Esophagus squamous epithelium (tissue), 5 donors: ENCODE data around the gene TCOF1. TPM values are rescaled to one million over a fixed set of nuclear protein-coding genes. Genes with fewer than 3 reads are reported as not detected.

Experiments
- DNase-seq: peaks from one replicate; lab custom pipeline; 2025; lab: John Stamatoyannopoulos, UW
- H3K27ac ChIP-seq, 4 donors: fragments of 200-600 bp; sonication (generic); one replicate each; pipeline ENCODE4 v1.5.1; 2016 to 2019; ENCODE audit warnings: mild to moderate bottlenecking in 1 of 4
- H3K27me3 ChIP-seq, 4 donors: fragments of 200-600 bp; sonication (generic); 1 replicate in 3 of 4; 2 replicates in 1 of 4; pipeline versions ENCODE4 v1.5.1 to v1.6.0; 2017 to 2021; ENCODE audit warnings: antibody characterized with exemption in 1 of 4
- H3K36me3 ChIP-seq, 3 donors: fragments of 200-600 bp; sonication (generic); one replicate each; pipeline ENCODE4 v1.5.1; 2016 to 2019
- H3K4me1 ChIP-seq, 3 donors: fragments of 200-600 bp; sonication (generic); one replicate each; pipeline ENCODE4 v1.5.1; 2017 to 2019
- H3K4me3 ChIP-seq, 4 donors: fragments of 200-600 bp; sonication (generic); 1 replicate in 3 of 4; 2 replicates in 1 of 4; pipeline ENCODE4 v1.5.1; 2016 to 2019; ENCODE audit warnings: mild to moderate bottlenecking in 2 of 4, moderate library complexity in 1 of 4
- H3K9me3 ChIP-seq, 3 donors: fragments of 200-600 bp; sonication (generic); one replicate each; pipeline ENCODE4 v1.5.1; 2016 to 2019
- CTCF ChIP-seq, 6 experiments: fragments of 450-650 bp in 4 of 6; fragments of 200-600 bp in 2 of 6; sonication (generic) in 2 of 6; IDR thresholded peaks; one replicate each; pipeline ENCODE4 v1.5.1; 2016 to 2019; ENCODE audit warnings: antibody characterized with exemption in 6 of 6, mild to moderate bottlenecking in 4 of 6, moderate library complexity in 4 of 6
- POLR2A ChIP-seq, 4 donors: fragments of 450-650 bp; IDR thresholded peaks; one replicate each; pipeline ENCODE4 v1.6.1; 2017; ENCODE audit warnings: antibody characterized with exemption in 4 of 4, mild to moderate bottlenecking in 4 of 4, moderate library complexity in 3 of 4
- WGBS, 2 donors: methylation state at CpG; one replicate each; pipeline ENCODE4 v1.1.5; 2018; 5-methylcytosine and 5-hydroxymethylcytosine counted together
- intact Hi-C: fragments of 100-400 bp; cut with DNase I; formaldehyde crosslinking; loops from one replicate; pipeline ENCODE4 v1.15.0; 2022
- total RNA-seq, 4 donors: library from RNA; depleted of rRNA; stranded (reverse); fragments of >200 nt; gene quantifications; one replicate each; pipeline ENCODE4 v1.1.0, GENCODE V29; 2016
- donor health status: DM: yes; HTN: yes; CAD: no.

TCOF1 gene
- total RNA-seq, 4 donors from 2014 or later, result 18.2 to 41.4 (median 24.8) TPM

- Histone ChIP-seq H3K4me3 (no peak overlapping the region), H3K9me3 (no peaks in the 10 kb centered on the region), H3K27me3 (no peaks in the 10 kb centered on the region), H3K4me1 (peaks cover 0 to under 1% (median 0%) of the 10 kb centered on the region in 3 donors), H3K36me3 (peaks cover 24 to 100% (median 27%) of the 10 kb centered on the region in 3 donors), H3K27ac (no peak overlapping the region)
- WGBS, 2 donors, result 66% methylated on average over 3 of the region's 3 CpGs; no CpG with 5 or more reads in 1 of the 2 donors
- TF ChIP-seq CTCF (IDR thresholded peaks at IDR 0.05) (no peak), POLR2A (IDR thresholded peaks at IDR 0.05) (no peak)
- intact Hi-C loops, result no loop called here
- DNase-seq, result no peak
These were observed 43.5 kb downstream of the TCOF1 start for GRCh38 chr5:150401076-150401375.

- Histone ChIP-seq H3K27ac (no peak overlapping the region), H3K4me1 (peaks cover 0 to 3% (median 0%) of the 10 kb centered on the region in 3 donors), H3K36me3 (peaks cover 19 to 100% (median 32%) of the 10 kb centered on the region in 3 donors), H3K9me3 (no peaks in the 10 kb centered on the region), H3K27me3 (no peaks in the 10 kb centered on the region), H3K4me3 (no peak overlapping the region)
- intact Hi-C loops, result no loop called here
- no peak for TF ChIP-seq POLR2A (IDR thresholded peaks at IDR 0.05)
- no peak for TF ChIP-seq CTCF (IDR thresholded peaks at IDR 0.05)
- DNase-seq, result no peak
- 71 to 85% methylated on average over 6 to 11 of the region's 11 CpGs for WGBS, 2 donors
These were observed 44.1 kb downstream of the TCOF1 start for GRCh38 chr5:150401376-150402228.

- H3K4me1 ChIP-seq, result peaks cover 0 to 9% (median 2%) of the 10 kb centered on the region in 3 donors
- no peak for TF ChIP-seq POLR2A (IDR thresholded peaks at IDR 0.05)
- TF ChIP-seq CTCF (IDR thresholded peaks at IDR 0.05), result no peak
- peaks cover 18 to 99% (median 32%) of the 10 kb centered on the region in 3 donors for H3K36me3 ChIP-seq
- intact Hi-C loops, result no loop called here
- no peaks in the 10 kb centered on the region for H3K27me3 ChIP-seq
- DNase-seq, result no peak
- no peak overlapping the region for H3K4me3 ChIP-seq
- 57% methylated on average over 1 to 4 of the region's 4 CpGs for WGBS, 2 donors
- H3K9me3 ChIP-seq, result no peaks in the 10 kb centered on the region
- no peak overlapping the region for H3K27ac ChIP-seq
These were observed 44.8 kb downstream of the TCOF1 start for GRCh38 chr5:150402229-150402773.

GRCh38 chr5:150402901-150403342 lies 45.4 kb downstream of the TCOF1 start:
- no peaks in the 10 kb centered on the region for H3K27me3 ChIP-seq
- no peak overlapping the region for H3K4me3 ChIP-seq
- intact Hi-C loops, result no loop called here
- DNase-seq, result no peak
- H3K9me3 ChIP-seq, result no peaks in the 10 kb centered on the region
- WGBS, 2 donors, result 93 to 95% methylated on average over 6 to 8 of the region's 12 CpGs
- TF ChIP-seq POLR2A (IDR thresholded peaks at IDR 0.05) (no peak), CTCF (IDR thresholded peaks at IDR 0.05) (no peak)
- H3K4me1 ChIP-seq, result peaks cover 2 to 15% (median 7%) of the 10 kb centered on the region in 3 donors
- H3K36me3 ChIP-seq, result peaks cover 18 to 93% (median 32%) of the 10 kb centered on the region in 3 donors
- no peak overlapping the region for H3K27ac ChIP-seq

GRCh38 chr5:150404121-150404520 lies 46.6 kb downstream of the TCOF1 start:
- Histone ChIP-seq H3K4me3 (no peak overlapping the region), H3K27me3 (no peaks in the 10 kb centered on the region), H3K4me1 (peaks cover 6 to 27% (median 19%) of the 10 kb centered on the region in 3 donors), H3K9me3 (no peaks in the 10 kb centered on the region), H3K36me3 (peaks cover 18 to 81% (median 32%) of the 10 kb centered on the region in 3 donors), H3K27ac (no peak overlapping the region)
- WGBS, 2 donors, result 53 to 68% methylated on average over 4 of the region's 5 CpGs
- DNase-seq, result no peak
- no peak for TF ChIP-seq POLR2A (IDR thresholded peaks at IDR 0.05)
- no peak for TF ChIP-seq CTCF (IDR thresholded peaks at IDR 0.05)
- intact Hi-C loops, result no loop called here
